Neuronal stem cell (in vitro differentiated cells): Measurements from ENCODE around the gene RGS12.

Experiments used
- DNase-seq: peaks from one replicate; pipeline ENCODE4 v3.0.0-alpha.2; 2013; ENCODE audit warnings: low spot score
- H2AFZ ChIP-seq: one replicate; pipeline ENCODE4 v1.6.1; 2013; ENCODE audit warnings: mild to moderate bottlenecking, low read length, inconsistent platforms
- H2AK5ac ChIP-seq: 2 replicates; pipeline ENCODE4 v1.6.1; 2013; ENCODE audit warnings: low read depth, mild to moderate bottlenecking, inconsistent platforms, low read length, moderate library complexity, mixed read lengths
- H2BK120ac ChIP-seq: 2 replicates; pipeline ENCODE4 v1.6.1; 2013; ENCODE audit warnings: low read depth, mild to moderate bottlenecking, inconsistent platforms, low read length, moderate library complexity, mixed read lengths
- H2BK12ac ChIP-seq: one replicate; pipeline ENCODE4 v1.6.1; 2013; ENCODE audit warnings: low read length, inconsistent platforms
- H2BK15ac ChIP-seq: 2 replicates; pipeline ENCODE4 v1.6.1; 2013; ENCODE audit warnings: mild to moderate bottlenecking, low read length, inconsistent platforms, mixed read lengths
- H2BK5ac ChIP-seq: one replicate; pipeline ENCODE4 v1.6.1; 2013; ENCODE audit warnings: inconsistent platforms, mild to moderate bottlenecking, low read length, moderate library complexity
- H3K14ac ChIP-seq: one replicate; pipeline ENCODE4 v1.6.1; 2013; ENCODE audit warnings: low read length, inconsistent platforms
- H3K18ac ChIP-seq: 2 replicates; pipeline ENCODE4 v1.6.1; 2013; ENCODE audit warnings: low read length, inconsistent platforms
- H3K23ac ChIP-seq: 2 replicates; pipeline ENCODE4 v1.6.1; 2013; ENCODE audit warnings: low read depth, mild to moderate bottlenecking, mixed read lengths, low read length, inconsistent platforms; ENCODE audit not compliant: poor library complexity
- H3K27ac ChIP-seq: replicated peaks from 3 replicates; pipeline ENCODE4 v1.5.1; 2013; ENCODE audit warnings: low read length, inconsistent platforms
- H3K27me3 ChIP-seq, 3 experiments: 2 replicates each; pipeline ENCODE4 v1.6.1; 2013; ENCODE audit warnings: low read length in 3 of 3, mild to moderate bottlenecking in 2 of 3, inconsistent platforms in 1 of 3, low read depth in 1 of 3, mixed read lengths in 1 of 3, moderate library complexity in 1 of 3; ENCODE audit not compliant: control insufficient read depth in 3 of 3, insufficient read depth in 3 of 3
- H3K36me3 ChIP-seq, 2 donors: replicated peaks in 1 of 2; 2 replicates each; pipeline ENCODE4 v1.6.1; 2013; ENCODE audit warnings: low read length in 2 of 2; ENCODE audit not compliant: control insufficient read depth in 2 of 2, insufficient read depth in 2 of 2
- H3K4ac ChIP-seq: 2 replicates; pipeline ENCODE4 v1.6.1; 2013; ENCODE audit warnings: inconsistent platforms, mild to moderate bottlenecking, low read length, moderate library complexity
- H3K4me1 ChIP-seq, 2 donors: 1 replicate in 1 of 2; 2 replicates in 1 of 2; pipeline ENCODE4 v1.6.1; 2013; ENCODE audit warnings: low read length in 2 of 2, low read depth in 1 of 2; ENCODE audit not compliant: control insufficient read depth in 2 of 2, insufficient read depth in 1 of 2
- H3K4me2 ChIP-seq: one replicate; pipeline ENCODE4 v1.6.1; 2013; ENCODE audit warnings: mild to moderate bottlenecking, low read length, inconsistent platforms; ENCODE audit not compliant: insufficient read depth, poor library complexity, severe bottlenecking
- H3K4me3 ChIP-seq, 2 donors: 2 replicates each; pipeline ENCODE4 v1.5.1; 2013; ENCODE audit warnings: low read length in 2 of 2, mild to moderate bottlenecking in 2 of 2, inconsistent platforms in 1 of 2, moderate library complexity in 1 of 2
- H3K79me1 ChIP-seq: one replicate; pipeline ENCODE4 v1.6.1; 2013; ENCODE audit warnings: low read depth, mild to moderate bottlenecking, inconsistent platforms, low read length, moderate library complexity
- H3K9ac ChIP-seq: one replicate; pipeline ENCODE4 v1.6.1; 2013; ENCODE audit warnings: mild to moderate bottlenecking, low read depth, low read length, inconsistent platforms; ENCODE audit not compliant: poor library complexity
- H3K9me3 ChIP-seq, 2 donors: replicated peaks in 1 of 2; 2 replicates each; pipeline versions ENCODE3 to v1.6.1; 2013; ENCODE audit warnings: low read length in 2 of 2, mild to moderate bottlenecking in 2 of 2, inconsistent platforms in 1 of 2, low read depth in 1 of 2, mixed read lengths in 1 of 2, moderate library complexity in 1 of 2; ENCODE audit not compliant: control insufficient read depth in 2 of 2, insufficient read depth in 1 of 2
- H4K8ac ChIP-seq: one replicate; pipeline ENCODE4 v1.6.1; 2013; ENCODE audit warnings: low read depth, mild to moderate bottlenecking, inconsistent platforms, low read length, moderate library complexity
- H4K91ac ChIP-seq: one replicate; pipeline ENCODE4 v1.6.1; 2013; ENCODE audit warnings: low read length, low read depth, mild to moderate bottlenecking, inconsistent platforms; ENCODE audit not compliant: poor library complexity
- WGBS, 2 donors: extraction: QIAGEN DNeasy Blood & Tissue Kit; methylation state at CpG; one replicate each; pipeline ENCODE4 v1.1.7; 2013; ENCODE audit warnings: missing lambda C conversion rate in 2 of 2, mixed read lengths in 1 of 2; ENCODE audit not compliant: insufficient read length in 2 of 2, insufficient replicate concordance in 1 of 2; ENCODE audit errors: extremely low coverage in 2 of 2; 5-methylcytosine and 5-hydroxymethylcytosine counted together

RGS12 gene

DNA sequence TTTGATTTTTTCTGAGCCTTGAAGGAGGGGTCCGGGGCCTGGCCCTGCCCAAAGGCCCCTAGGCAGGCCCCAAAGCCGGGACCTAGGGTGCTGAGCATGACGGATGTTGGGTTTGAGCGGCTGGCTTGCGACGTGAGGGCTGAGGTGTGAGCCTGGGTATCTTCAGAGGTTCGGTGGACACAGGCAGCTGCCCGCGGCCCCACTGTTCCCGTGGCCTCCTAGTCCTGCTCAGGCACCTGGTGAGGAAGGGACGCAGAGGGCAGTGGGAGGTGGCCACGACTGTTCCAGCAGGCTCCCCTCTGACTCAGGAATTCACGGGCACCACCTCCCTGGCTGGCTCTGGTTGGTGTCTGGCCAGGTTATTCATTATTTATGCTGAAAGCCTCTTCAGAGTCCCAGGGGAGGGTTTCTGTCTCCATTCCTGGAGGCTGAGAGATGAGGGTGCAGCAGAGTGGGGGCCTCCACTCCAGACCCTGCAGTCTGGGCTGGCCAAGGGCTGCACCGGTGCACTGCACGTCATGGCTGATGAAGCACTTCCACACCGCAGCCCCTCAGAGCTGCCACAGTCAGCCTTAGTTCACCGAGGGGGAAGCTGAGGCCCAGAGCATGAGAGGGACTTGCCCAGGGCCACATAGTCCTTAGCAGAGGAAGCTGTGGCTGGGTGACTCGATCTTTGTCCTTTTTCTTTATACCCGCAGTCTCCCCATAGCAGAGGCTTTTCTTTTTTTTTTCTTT, 41.7 kb upstream of the RGS12 start:
- H2BK15ac ChIP-seq: peak overlapping the region; percentile 27
- no peak overlapping the region for H4K91ac ChIP-seq
- no peaks in the 10 kb centered on the region for H3K27me3 ChIP-seq
- peak overlapping the region; percentile 32 for H3K9ac ChIP-seq
- H2BK120ac ChIP-seq: no peak overlapping the region
- no peak overlapping the region for H4K8ac ChIP-seq
- H3K4ac ChIP-seq: no peak overlapping the region
- H2AFZ ChIP-seq: peak overlapping the region; percentile 64
- H3K18ac ChIP-seq: peak overlapping the region; percentile 52
- peaks cover 6 to 19% of the 10 kb centered on the region in 2 donors for H3K4me1 ChIP-seq
- WGBS, 2 donors: no CpG with 5 or more reads among the region's 19 CpGs
- H2BK12ac ChIP-seq: no peak overlapping the region
- no peaks in the 10 kb centered on the region for H3K36me3 ChIP-seq
- no peaks in the 10 kb centered on the region for H3K9me3 ChIP-seq
- no peak overlapping the region for H2BK5ac ChIP-seq
- H3K4me3 ChIP-seq: no peak overlapping the region
- peaks cover 2% of the 10 kb centered on the region for H3K79me1 ChIP-seq
- no peak overlapping the region for H3K4me2 ChIP-seq
- H3K27ac ChIP-seq: no peak overlapping the region
- peak overlapping the region; percentile 76 for H2AK5ac ChIP-seq
- H3K14ac ChIP-seq: peak overlapping the region; percentile 94
- no peak for DNase-seq
- peak overlapping the region; percentile 81 for H3K23ac ChIP-seq

- no peak overlapping the region for H2AFZ ChIP-seq
- H3K9me3 ChIP-seq: no peaks in the 10 kb centered on the region
- WGBS, 2 donors: no CpG with 5 or more reads among the region's 11 CpGs
- no peaks in the 10 kb centered on the region for H3K36me3 ChIP-seq
- H3K79me1 ChIP-seq: no peaks in the 10 kb centered on the region
- H2BK12ac ChIP-seq: peak overlapping the region; percentile 41
- H2BK120ac ChIP-seq: no peak overlapping the region
- H3K9ac ChIP-seq: peak overlapping the region; percentile 12
- H2BK15ac ChIP-seq: peak overlapping the region; percentile 37
- H3K27ac ChIP-seq: no peak overlapping the region
- peaks cover 6 to 19% of the 10 kb centered on the region in 2 donors for H3K4me1 ChIP-seq
- DNase-seq: no peak
- no peaks in the 10 kb centered on the region for H3K27me3 ChIP-seq
- no peak overlapping the region for H4K91ac ChIP-seq
- peak overlapping the region; percentile 94 for H3K14ac ChIP-seq
- peak overlapping the region; percentile 74 for H3K18ac ChIP-seq
- no peak overlapping the region for H4K8ac ChIP-seq
- H3K4ac ChIP-seq: peak overlapping the region; percentile 66
- H3K4me2 ChIP-seq: no peak overlapping the region
- H2AK5ac ChIP-seq: peak overlapping the region; percentile 94
- peak overlapping the region; percentile 43 for H3K23ac ChIP-seq
- H3K4me3 ChIP-seq: no peak overlapping the region
- H2BK5ac ChIP-seq: peak overlapping the region; percentile 82
These were observed 40.9 kb upstream of the RGS12 start for GRCh38 chr4:3251691-3252479.

DNA sequence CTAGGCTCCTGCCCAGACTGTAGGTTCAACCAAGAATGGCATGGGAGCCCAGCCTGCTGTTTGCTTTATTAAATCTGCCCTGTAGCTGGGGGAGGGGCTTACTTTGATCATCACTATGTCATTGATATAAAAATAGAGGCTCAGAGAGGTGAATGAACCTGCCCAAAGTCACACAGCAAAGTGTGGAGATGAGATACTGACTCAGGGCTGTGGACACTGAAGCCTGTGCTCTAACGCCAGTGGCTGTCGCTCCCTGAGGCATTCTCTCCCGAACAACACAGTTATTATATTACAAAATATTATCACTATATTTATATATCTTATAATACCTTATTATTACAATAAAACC, 40.4 kb upstream of the RGS12 start:
- Histone ChIP-seq H3K79me1 (no peaks in the 10 kb centered on the region), H3K4me1 (peaks cover 6 to 19% of the 10 kb centered on the region in 2 donors), H3K4ac (no peak overlapping the region), H3K9me3 (no peaks in the 10 kb centered on the region), H3K36me3 (no peaks in the 10 kb centered on the region), H2BK12ac (no peak overlapping the region), H3K4me2 (no peak overlapping the region), H2AK5ac (peak overlapping the region; percentile 94), H3K27ac (no peak overlapping the region), H3K27me3 (no peaks in the 10 kb centered on the region), H2BK120ac (no peak overlapping the region), H3K14ac (no peak overlapping the region), H3K9ac (no peak overlapping the region), H2AFZ (no peak overlapping the region), H3K23ac (no peak overlapping the region), H3K18ac (peak overlapping the region; percentile 57), H2BK15ac (no peak overlapping the region), H4K8ac (no peak overlapping the region), H2BK5ac (peak overlapping the region; percentile 82), H3K4me3 (no peak overlapping the region), H4K91ac (no peak overlapping the region)
- no peak for DNase-seq
- no CpG with 5 or more reads among the region's 3 CpGs for WGBS, 2 donors
